Stomach (tissue), 9 donors: ENCODE results near the gene OPHN1. TPM values are rescaled to one million over a fixed set of nuclear protein-coding genes. Genes with fewer than 3 reads are reported as not detected.
"Not testable (repeated sequence)": the region's sequence is repeated elsewhere in the genome, so short reads cannot be mapped to it uniquely, and the experiment has no call there.

Experiments
- DNase-seq, 2 donors: peaks; one replicate each; pipeline versions ENCODE4 v3.0.0 to v3.0.0-alpha.2; 2013 to 2019
- H3K27ac ChIP-seq, 5 donors: fragments of 200-600 bp in 4 of 5; sonication (generic) in 4 of 5; one replicate each; pipeline ENCODE4 v1.5.1; 2013 to 2019; ENCODE audit warnings: mild to moderate bottlenecking in 1 of 5, moderate library complexity in 1 of 5
- H3K27me3 ChIP-seq, 3 donors: fragments of 200-600 bp; sonication (generic); one replicate each; pipeline ENCODE4 v1.5.1; 2017 to 2019; ENCODE audit warnings: mixed run types in 1 of 3
- H3K36me3 ChIP-seq, 4 donors: fragments of 200-600 bp; sonication (generic); 1 replicate in 3 of 4; 2 replicates in 1 of 4; pipeline ENCODE4 v1.5.1; 2016 to 2019
- H3K4me1 ChIP-seq, 4 donors: fragments of 200-600 bp; sonication (generic); one replicate each; pipeline ENCODE4 v1.5.1; 2016 to 2019
- H3K4me3 ChIP-seq, 4 donors: fragments of 200-600 bp; sonication (generic) in 3 of 4; one replicate each; pipeline ENCODE4 v1.5.1; 2016 to 2019; ENCODE audit warnings: mild to moderate bottlenecking in 1 of 4
- H3K9me3 ChIP-seq, 4 donors: fragments of 200-600 bp; sonication (generic); one replicate each; pipeline ENCODE4 v1.5.1; 2016 to 2019
- CTCF ChIP-seq, 7 experiments: fragments of 450-650 bp in 4 of 7; fragments of 200-600 bp in 3 of 7; sonication (generic) in 3 of 7; IDR thresholded peaks; one replicate each; pipeline ENCODE4 v1.5.1; 2016 to 2019; ENCODE audit warnings: antibody characterized with exemption in 7 of 7, control low read depth in 2 of 7, mild to moderate bottlenecking in 1 of 7
- EP300 ChIP-seq: sonication (generic); formaldehyde crosslinking; IDR thresholded peaks from one replicate; pipeline ENCODE4 v1.6.1; 2017; ENCODE audit warnings: antibody characterized with exemption
- POLR2A ChIP-seq, 4 donors: fragments of 450-650 bp; IDR thresholded peaks; one replicate each; pipeline ENCODE4 v1.6.1; 2016; ENCODE audit warnings: antibody characterized with exemption in 4 of 4, control low read depth in 2 of 4, mild to moderate bottlenecking in 1 of 4, moderate library complexity in 1 of 4
- POLR2AphosphoS5 ChIP-seq, 3 donors: sonication (generic); formaldehyde crosslinking; IDR thresholded peaks; one replicate each; pipeline ENCODE4 v1.6.1; 2016; ENCODE audit warnings: antibody characterized with exemption in 3 of 3
- WGBS, 5 donors: extraction: QIAGEN DNeasy Blood & Tissue Kit in 3 of 5; methylation state at CpG; one replicate each; pipeline versions ENCODE4 v1.1.5 to v1.1.7; 2013 to 2018; 5-methylcytosine and 5-hydroxymethylcytosine counted together
- intact Hi-C: fragments of 100-400 bp; cut with DNase I; formaldehyde crosslinking; loops from one replicate; pipeline ENCODE4 v1.15.1; 2023; ENCODE audit warnings: low total_unique reads
- polyA plus RNA-seq, 3 donors: library from polyadenylated mRNA; stranded (reverse); fragments of 200-250 nt; gene quantifications; one replicate each; pipeline ENCODE4 v1.2.3, GENCODE V29; 2013
- total RNA-seq, 5 donors: library from RNA; depleted of rRNA; stranded (reverse); fragments of >200 nt; gene quantifications; one replicate each; pipeline versions ENCODE4 v1.1.0 to v1.2.3, GENCODE V29; 2014 to 2016
- donor health status: healthy with polysubstance abuse.
- donor health status: Bipolar disorder and iron deficiency.
- donor health status: healthy.

The OPHN1 gene
- total and polyA plus RNA-seq, 8 donors: 0.78 to 76.4 (median 5.0) TPM

- no peak for TF ChIP-seq CTCF (IDR thresholded peaks at IDR 0.05)
- no peak for TF ChIP-seq POLR2AphosphoS5 (IDR thresholded peaks at IDR 0.05)
- no peak for TF ChIP-seq POLR2A (IDR thresholded peaks at IDR 0.05)
- no peak for TF ChIP-seq EP300
- Histone ChIP-seq H3K4me3 (no peak overlapping the region), H3K27me3 (no peaks in the 10 kb centered on the region), H3K36me3 (no peaks in the 10 kb centered on the region), H3K27ac (no peak overlapping the region), H3K9me3 (peaks cover 0 to 4% (median 0%) of the 10 kb centered on the region in 4 donors), H3K4me1 (no peaks in the 10 kb centered on the region)
- intact Hi-C loops: no loop called here
- 31 to 55% (median 50%) methylated on average over 1 of the region's 1 CpG for WGBS, 5 donors
- DNase-seq: peak in 1 of 2 donors; percentile 30
These were observed 348.5 kb downstream of the OPHN1 start for GRCh38 chrX:68084765-68085164.

- no peak for TF ChIP-seq CTCF (IDR thresholded peaks at IDR 0.05)
- TF ChIP-seq POLR2AphosphoS5 (IDR thresholded peaks at IDR 0.05): no peak
- no peak for TF ChIP-seq EP300
- no peak for TF ChIP-seq POLR2A (IDR thresholded peaks at IDR 0.05)
- DNase-seq: peak in 1 of 2 donors; percentile 16
- Histone ChIP-seq H3K36me3 (no peaks in the 10 kb centered on the region), H3K4me3 (no peak overlapping the region), H3K27ac (no peak overlapping the region), H3K4me1 (no peaks in the 10 kb centered on the region), H3K9me3 (peaks cover 0 to 4% (median 0%) of the 10 kb centered on the region in 4 donors), H3K27me3 (no peaks in the 10 kb centered on the region)
- 40 to 69% (median 64%) methylated on average over 3 of the region's 3 CpGs for WGBS, 5 donors
- intact Hi-C loops: no loop called here
These were observed 349.8 kb downstream of the OPHN1 start for GRCh38 chrX:68083510-68083909.

- WGBS, 5 donors: 49 to 83% (median 77%) methylated on average over 1 of the region's 1 CpG
- Histone ChIP-seq H3K27me3 (no peaks in the 10 kb centered on the region), H3K36me3 (no peaks in the 10 kb centered on the region), H3K27ac (no peak overlapping the region), H3K9me3 (peaks cover 0 to 4% (median 0%) of the 10 kb centered on the region in 4 donors), H3K4me1 (no peaks in the 10 kb centered on the region), H3K4me3 (no peak overlapping the region)
- intact Hi-C loops: no loop called here
- TF ChIP-seq EP300: no peak
- no peak for TF ChIP-seq POLR2AphosphoS5 (IDR thresholded peaks at IDR 0.05)
- no peak for TF ChIP-seq POLR2A (IDR thresholded peaks at IDR 0.05)
- DNase-seq: no peak
These were observed 353.3 kb downstream of the OPHN1 start for GRCh38 chrX:68079961-68080360.

GRCh38 chrX:68078801-68079200, 354.5 kb downstream of the OPHN1 start:
- H3K27ac ChIP-seq, H3K27me3 ChIP-seq, H3K4me1 ChIP-seq, H3K9me3 ChIP-seq, intact Hi-C loops, DNase-seq, H3K36me3 ChIP-seq, H3K4me3 ChIP-seq: not testable (repeated sequence)

GRCh38 chrX:68077378-68077777, 355.9 kb downstream of the OPHN1 start:
- DNase-seq: no peak
- Histone ChIP-seq H3K27me3 (no peaks in the 10 kb centered on the region), H3K36me3 (peaks cover 0 to 8% (median 3%) of the 10 kb centered on the region in 4 donors), H3K4me3 (no peak overlapping the region), H3K9me3 (peaks cover 0 to 1% (median 0%) of the 10 kb centered on the region in 4 donors), H3K27ac (no peak overlapping the region), H3K4me1 (no peaks in the 10 kb centered on the region)
- no peak for TF ChIP-seq POLR2A (IDR thresholded peaks at IDR 0.05)
- TF ChIP-seq EP300: no peak
- no peak for TF ChIP-seq POLR2AphosphoS5 (IDR thresholded peaks at IDR 0.05)
- TF ChIP-seq CTCF (IDR thresholded peaks at IDR 0.05): no peak
- intact Hi-C loops: no loop called here
